Osteocyte (in vitro differentiated cells): ENCODE measurements around the gene IPO11. TPM values are rescaled to one million over a fixed set of nuclear protein-coding genes. Genes with fewer than 3 reads are reported as not detected.

Source experiments
- DNase-seq: peaks from one replicate; pipeline ENCODE4 v3.0.0; 2021; ENCODE audit warnings: mixed read lengths; ENCODE audit not compliant: unreplicated experiment; ENCODE audit errors: extremely low spot score
- H3K27ac Mint-ChIP-seq: one replicate; pipeline ENCODE4 v1.8.0; 2021; ENCODE audit warnings: mild to moderate bottlenecking, mixed read lengths; ENCODE audit not compliant: unreplicated experiment
- H3K27me3 Mint-ChIP-seq: one replicate; pipeline ENCODE4 v1.8.0; 2021; ENCODE audit warnings: mixed read lengths; ENCODE audit not compliant: unreplicated experiment
- H3K36me3 Mint-ChIP-seq: one replicate; pipeline ENCODE4 v1.8.0; 2021; ENCODE audit warnings: mixed read lengths; ENCODE audit not compliant: unreplicated experiment
- H3K4me1 Mint-ChIP-seq: one replicate; pipeline ENCODE4 v1.8.0; 2021; ENCODE audit warnings: mixed read lengths; ENCODE audit not compliant: unreplicated experiment
- H3K4me3 Mint-ChIP-seq: one replicate; pipeline ENCODE4 v1.8.0; 2021; ENCODE audit warnings: mild to moderate bottlenecking, moderate library complexity, mixed read lengths; ENCODE audit not compliant: unreplicated experiment
- H3K9me3 Mint-ChIP-seq: one replicate; pipeline ENCODE4 v1.8.0; 2021; ENCODE audit warnings: mixed read lengths; ENCODE audit not compliant: unreplicated experiment
- total RNA-seq: library from RNA; stranded (reverse); gene quantifications from 2 replicates; pipeline ENCODE4 v1.2.1, GENCODE V29; 2021
- TF ChIP-seq, protein P1 (sequence below): fragments of 200-600 bp; sonication (generic); IDR thresholded peaks from 2 replicates; pipeline ENCODE4 v1.5.0; 2021; ENCODE audit warnings: antibody characterized with exemption, mild to moderate bottlenecking, moderate library complexity

The IPO11 gene
- total RNA-seq, 1 donor from 2014 or later: 30.6 TPM

DNA sequence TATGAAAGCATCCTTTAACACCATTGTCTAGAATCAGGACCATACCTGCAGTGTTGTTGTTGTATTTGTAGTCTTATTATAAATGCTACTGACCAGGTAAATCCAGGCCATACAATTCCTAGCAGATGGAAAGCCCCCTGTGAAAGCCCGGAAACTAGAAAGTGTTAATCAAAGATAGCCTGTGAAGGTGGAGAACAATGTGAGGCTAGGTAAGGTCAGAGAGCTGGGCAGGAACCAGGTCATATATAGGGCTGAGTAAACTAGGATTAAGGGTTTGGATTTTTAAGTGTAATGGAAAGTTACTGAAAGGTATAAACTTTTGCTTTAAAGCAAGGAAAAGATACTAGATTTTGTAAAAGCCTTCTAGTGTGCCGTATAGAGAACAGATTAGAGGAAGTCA lies 172.7 kb downstream of the IPO11 start:
- TF ChIP-seq, protein P1, sequence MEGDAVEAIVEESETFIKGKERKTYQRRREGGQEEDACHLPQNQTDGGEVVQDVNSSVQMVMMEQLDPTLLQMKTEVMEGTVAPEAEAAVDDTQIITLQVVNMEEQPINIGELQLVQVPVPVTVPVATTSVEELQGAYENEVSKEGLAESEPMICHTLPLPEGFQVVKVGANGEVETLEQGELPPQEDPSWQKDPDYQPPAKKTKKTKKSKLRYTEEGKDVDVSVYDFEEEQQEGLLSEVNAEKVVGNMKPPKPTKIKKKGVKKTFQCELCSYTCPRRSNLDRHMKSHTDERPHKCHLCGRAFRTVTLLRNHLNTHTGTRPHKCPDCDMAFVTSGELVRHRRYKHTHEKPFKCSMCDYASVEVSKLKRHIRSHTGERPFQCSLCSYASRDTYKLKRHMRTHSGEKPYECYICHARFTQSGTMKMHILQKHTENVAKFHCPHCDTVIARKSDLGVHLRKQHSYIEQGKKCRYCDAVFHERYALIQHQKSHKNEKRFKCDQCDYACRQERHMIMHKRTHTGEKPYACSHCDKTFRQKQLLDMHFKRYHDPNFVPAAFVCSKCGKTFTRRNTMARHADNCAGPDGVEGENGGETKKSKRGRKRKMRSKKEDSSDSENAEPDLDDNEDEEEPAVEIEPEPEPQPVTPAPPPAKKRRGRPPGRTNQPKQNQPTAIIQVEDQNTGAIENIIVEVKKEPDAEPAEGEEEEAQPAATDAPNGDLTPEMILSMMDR: no peak
- no peaks in the 10 kb centered on the region for H3K9me3 Mint-ChIP-seq
- no peak overlapping the region for H3K4me3 Mint-ChIP-seq
- peaks cover 7% of the 10 kb centered on the region for H3K36me3 Mint-ChIP-seq
- no peak overlapping the region for H3K27ac Mint-ChIP-seq
- no peaks in the 10 kb centered on the region for H3K27me3 Mint-ChIP-seq
- DNase-seq: no peak
- no peaks in the 10 kb centered on the region for H3K4me1 Mint-ChIP-seq

DNA sequence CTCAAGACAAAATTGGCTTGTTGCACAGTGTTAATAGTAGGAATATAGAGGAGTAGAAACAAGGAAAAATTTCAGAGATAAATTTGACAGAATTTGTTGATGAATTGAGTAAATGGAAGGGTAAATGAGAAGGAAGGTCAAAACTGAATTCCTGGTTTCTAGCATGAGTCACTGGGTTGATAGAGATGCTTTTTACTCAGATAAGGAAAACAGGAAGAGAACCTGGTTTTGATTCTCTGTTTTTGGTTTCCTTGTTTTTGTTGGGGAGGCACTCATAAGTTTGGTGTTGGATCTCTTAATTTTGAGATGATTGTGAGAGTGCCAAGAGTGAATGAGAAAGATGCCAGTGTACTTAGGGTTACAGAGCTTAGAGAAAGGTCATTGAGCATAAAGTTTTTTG lies 173.2 kb downstream of the IPO11 start:
- Mint-ChIP-seq H3K4me3 (no peak overlapping the region), H3K27ac (no peak overlapping the region), H3K27me3 (no peaks in the 10 kb centered on the region), H3K36me3 (peaks cover 7% of the 10 kb centered on the region), H3K9me3 (no peaks in the 10 kb centered on the region), H3K4me1 (no peaks in the 10 kb centered on the region)
- TF ChIP-seq, protein P1: no peak
- DNase-seq: no peak

DNA sequence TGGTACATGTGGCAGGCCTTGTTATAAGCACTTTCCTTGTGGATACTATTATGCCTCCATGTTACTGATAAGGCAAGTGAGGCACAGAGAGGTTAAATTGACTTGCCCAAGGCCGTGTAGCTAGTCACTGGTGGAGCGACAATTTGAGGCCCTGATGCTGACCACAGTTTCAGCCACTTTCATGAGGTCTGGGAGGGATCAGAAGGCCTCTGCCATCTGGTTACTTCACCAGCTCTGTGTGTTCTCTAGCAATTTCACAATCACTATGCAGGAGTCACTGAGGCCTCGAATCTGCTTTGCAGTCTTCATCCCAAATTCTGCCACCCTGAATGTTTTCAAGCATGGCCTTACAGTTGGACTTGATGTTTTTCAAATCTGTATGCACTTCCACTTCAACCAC lies 175.2 kb downstream of the IPO11 start:
- H3K4me1 Mint-ChIP-seq: no peaks in the 10 kb centered on the region
- H3K27me3 Mint-ChIP-seq: no peaks in the 10 kb centered on the region
- peaks cover 9% of the 10 kb centered on the region for H3K36me3 Mint-ChIP-seq
- TF ChIP-seq, protein P1: no peak
- H3K27ac Mint-ChIP-seq: no peak overlapping the region
- H3K9me3 Mint-ChIP-seq: no peaks in the 10 kb centered on the region
- no peak overlapping the region for H3K4me3 Mint-ChIP-seq
- no peak for DNase-seq

DNA sequence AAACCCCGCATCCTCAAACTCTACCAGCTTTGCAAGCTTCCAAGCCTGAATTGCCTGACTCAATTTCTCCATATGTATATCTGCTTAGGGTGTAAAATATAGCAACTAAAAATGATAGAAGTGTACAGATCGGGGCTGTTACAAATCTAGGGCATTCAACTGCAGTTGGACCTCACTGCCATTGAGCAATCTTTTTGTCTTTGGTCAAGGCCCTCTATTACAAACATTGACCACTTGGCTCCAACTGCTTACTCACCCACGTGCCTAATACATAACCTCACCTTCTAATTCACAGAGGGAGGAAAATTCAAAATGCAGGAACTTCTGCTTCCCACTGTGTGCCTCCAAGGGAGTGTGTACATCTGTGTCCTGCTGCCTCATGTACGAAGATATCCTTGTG lies 176.1 kb downstream of the IPO11 start:
- Mint-ChIP-seq H3K4me3 (no peak overlapping the region), H3K9me3 (no peaks in the 10 kb centered on the region), H3K27me3 (no peaks in the 10 kb centered on the region), H3K36me3 (peaks cover 9% of the 10 kb centered on the region), H3K27ac (no peak overlapping the region), H3K4me1 (peaks cover 5% of the 10 kb centered on the region)
- DNase-seq: no peak
- TF ChIP-seq, protein P1: no peak

DNA sequence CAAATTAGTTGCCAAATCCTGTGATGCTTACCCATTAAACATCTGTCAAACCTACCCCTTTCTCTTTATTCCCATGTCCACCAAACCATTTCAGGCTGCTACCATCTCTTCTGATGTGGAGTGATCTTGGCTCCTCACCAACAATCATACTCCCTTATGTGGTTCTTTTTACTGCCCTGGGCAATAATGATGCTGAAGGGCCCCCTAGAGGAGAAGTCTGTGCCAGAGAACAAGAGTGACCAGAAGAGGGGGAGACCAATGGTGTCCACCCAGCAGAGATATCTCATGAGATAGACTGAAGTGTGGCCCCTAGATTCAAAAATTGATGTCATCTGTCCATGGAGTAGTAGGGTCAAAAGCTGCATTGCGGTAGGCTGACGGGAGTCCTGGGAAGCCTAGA lies 176.9 kb downstream of the IPO11 start:
- Mint-ChIP-seq H3K27me3 (no peaks in the 10 kb centered on the region), H3K36me3 (peaks cover 9% of the 10 kb centered on the region), H3K4me1 (peaks cover 5% of the 10 kb centered on the region), H3K27ac (no peak overlapping the region), H3K9me3 (no peaks in the 10 kb centered on the region), H3K4me3 (no peak overlapping the region)
- DNase-seq: no peak
- TF ChIP-seq, protein P1: no peak
